HG03354 (cell line): ENCODE results near the gene F2RL3.
"Not testable (repeated sequence)": the region's sequence is repeated elsewhere in the genome, so short reads cannot be mapped to it uniquely, and the experiment has no call there.

Experiments
- ATAC-seq: cut with Tn5 transposase; IDR thresholded peaks from one replicate; pipeline ENCODE4 v1.9.1; 2021; ENCODE audit warnings: mild to moderate bottlenecking; ENCODE audit not compliant: unreplicated experiment, poor library complexity, severe bottlenecking

The F2RL3 gene

DNA sequence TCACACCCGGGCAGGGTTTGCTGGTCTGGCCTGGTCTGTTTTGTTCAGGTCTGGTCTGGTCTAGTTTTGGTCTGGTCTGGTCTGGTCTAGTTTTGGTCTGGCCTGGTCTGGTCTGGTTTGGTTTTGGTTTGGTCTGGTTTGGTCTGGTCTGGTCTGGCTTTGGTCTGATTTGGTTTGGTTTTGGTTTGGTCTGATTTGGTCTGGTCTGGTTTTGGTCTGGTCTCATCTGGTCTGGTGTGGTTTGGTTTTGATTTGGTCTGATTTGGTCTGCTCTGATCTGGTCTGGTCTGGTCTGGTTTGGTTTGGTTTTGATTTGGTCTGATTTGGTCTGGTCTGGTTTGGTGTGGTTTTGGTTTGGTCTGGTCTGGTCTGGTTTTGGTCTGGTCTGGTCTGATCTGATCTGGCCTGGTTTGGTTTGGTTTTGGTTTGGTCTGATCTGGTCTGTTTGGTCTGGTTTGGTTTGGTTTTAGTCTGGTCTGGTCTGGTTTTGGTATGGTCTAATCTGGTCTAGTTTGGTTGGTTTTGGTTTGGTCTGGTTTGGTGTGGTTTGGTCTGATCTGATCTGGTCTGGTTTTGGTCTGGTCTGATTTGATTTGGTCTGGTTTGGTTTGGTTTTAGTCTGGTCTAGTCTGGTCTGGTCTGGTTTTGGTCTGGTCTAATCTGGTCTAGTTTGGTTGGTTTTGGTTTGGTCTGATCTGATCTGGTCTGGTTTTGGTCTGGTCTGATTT is 14.4 kb upstream of the F2RL3 start:
- ATAC-seq, result no peak

- not testable (repeated sequence) for ATAC-seq
Measured at GRCh38 chr19:16874978-16875299, 13.9 kb upstream of the F2RL3 start.

GRCh38 chr19:16875584-16876555 is 12.9 kb upstream of the F2RL3 start:
- no peak for ATAC-seq

DNA sequence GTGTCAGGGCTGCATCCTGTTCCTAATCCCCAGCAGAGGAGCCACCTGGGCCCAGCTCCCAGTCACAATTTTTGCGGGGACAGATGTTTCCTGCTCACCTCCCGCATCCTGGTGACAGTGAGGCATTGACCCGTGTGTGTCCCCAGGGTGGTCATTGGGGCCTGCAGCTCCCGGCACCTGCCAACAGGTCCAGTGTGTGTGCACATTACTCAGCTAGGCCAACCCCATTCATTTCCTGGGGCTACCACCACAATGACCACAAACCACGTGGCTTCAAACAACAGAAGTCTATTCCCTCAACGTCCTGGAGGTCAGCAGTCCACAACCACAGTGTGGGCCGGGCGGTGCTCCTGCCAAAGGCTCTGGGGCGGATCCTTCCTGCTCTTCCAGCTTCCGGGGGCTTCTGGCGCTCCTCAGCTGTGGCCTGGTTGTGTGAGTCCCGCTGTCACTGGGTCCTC is 11.9 kb upstream of the F2RL3 start:
- ATAC-seq, result no peak

- no peak for ATAC-seq
Measured at GRCh38 chr19:16877581-16877980, 11.2 kb upstream of the F2RL3 start.

GRCh38 chr19:16878181-16878965 is 10.4 kb upstream of the F2RL3 start:
- ATAC-seq, result no peak

- no peak for ATAC-seq
Measured at GRCh38 chr19:16880884-16881554, 7.8 kb upstream of the F2RL3 start.

DNA sequence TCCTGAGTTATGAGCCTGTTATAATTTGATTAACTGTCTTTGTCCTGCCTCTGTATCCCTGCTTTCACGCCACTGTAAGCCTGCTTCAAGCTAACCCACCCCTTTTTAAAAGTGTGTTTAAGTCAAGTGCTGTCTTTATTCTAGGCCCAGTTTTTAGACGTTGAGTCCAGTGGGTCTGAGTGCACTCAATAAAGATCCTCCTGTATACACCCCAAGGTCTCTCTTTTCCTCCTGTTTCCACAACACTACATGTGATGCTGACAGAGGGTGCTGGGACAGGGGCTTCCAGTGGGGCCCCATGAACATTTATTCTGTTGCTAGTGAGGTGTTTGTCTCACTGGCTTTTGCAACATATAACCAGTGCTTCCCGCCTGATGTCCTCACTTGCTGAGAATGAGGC is 6.7 kb upstream of the F2RL3 start:
- ATAC-seq, result no peak

DNA sequence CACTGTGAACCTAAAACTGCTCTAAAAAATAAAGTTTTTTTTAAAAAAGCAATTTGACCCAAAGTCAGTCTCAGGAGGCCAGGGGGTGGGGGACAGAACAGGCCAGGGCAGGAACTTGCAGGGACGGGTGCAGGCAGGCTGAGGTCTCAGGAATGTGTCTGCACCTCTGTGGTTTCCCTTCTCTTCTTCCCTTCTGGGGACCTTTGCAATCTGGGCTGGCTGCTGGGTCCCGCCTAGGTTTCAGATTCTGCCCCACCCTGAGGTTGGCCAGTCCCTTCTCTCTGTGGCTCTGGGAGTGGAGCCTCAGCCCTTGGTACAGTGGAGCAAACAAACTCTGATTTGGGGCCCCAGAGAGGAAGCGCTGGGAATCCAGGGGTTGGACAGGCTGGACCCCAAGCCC is 5.3 kb upstream of the F2RL3 start:
- ATAC-seq, result no peak

DNA sequence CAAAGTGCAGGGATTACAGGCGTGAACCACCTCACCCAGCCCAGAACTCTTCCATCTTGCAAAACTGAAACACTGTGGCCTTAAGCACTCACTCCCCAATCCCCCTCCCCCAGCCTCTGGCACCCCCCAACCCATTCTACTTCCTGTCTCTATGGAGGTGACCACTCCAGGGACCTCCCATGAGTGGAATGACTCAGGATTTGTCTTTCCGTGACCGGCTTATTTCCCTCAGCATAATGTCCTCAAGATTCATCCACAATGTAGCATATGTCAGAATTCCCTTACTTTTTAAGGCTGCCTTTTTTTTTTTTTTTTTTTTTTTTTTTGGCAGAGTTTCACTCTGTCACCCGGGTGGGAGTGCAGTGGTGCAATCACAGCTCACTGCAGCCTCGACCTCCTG is 3.6 kb upstream of the F2RL3 start:
- ATAC-seq, result no peak

DNA sequence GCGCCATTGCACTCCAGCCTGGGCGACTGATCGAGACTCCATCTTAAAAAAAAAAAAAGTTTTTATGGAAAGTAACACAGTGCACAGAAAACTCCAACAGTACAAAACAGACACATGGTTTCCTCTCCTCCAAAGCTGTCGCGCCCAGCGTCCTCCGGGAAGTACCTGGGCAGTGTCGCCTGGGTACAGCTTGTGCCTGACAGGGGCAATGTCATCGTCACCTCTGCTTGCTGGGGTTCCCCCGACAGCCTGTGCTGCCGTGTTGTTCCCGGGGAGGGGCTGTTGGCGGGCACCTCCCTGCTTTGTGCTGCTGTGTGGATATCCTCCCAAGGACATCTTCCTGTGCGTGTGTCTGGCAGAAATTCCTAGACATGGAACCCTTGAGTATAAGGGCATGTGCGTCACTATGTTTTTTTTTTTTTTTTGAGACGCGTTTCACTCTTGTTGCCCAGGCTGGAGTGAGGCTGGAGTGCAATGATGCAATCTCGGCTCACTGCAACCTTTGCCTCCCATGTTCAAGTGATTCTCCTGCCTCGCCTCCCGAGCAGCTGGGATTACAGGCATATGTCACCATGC is 2.4 kb upstream of the F2RL3 start:
- ATAC-seq, result no peak

GRCh38 chr19:16887353-16888265 is 1.2 kb upstream of the F2RL3 start:
- ATAC-seq, result no peak

GRCh38 chr19:16889366-16889882 is 625 bp downstream of the F2RL3 start:
- no peak for ATAC-seq

GRCh38 chr19:16889883-16890460 is 1.2 kb downstream of the F2RL3 start:
- ATAC-seq, result no peak

DNA sequence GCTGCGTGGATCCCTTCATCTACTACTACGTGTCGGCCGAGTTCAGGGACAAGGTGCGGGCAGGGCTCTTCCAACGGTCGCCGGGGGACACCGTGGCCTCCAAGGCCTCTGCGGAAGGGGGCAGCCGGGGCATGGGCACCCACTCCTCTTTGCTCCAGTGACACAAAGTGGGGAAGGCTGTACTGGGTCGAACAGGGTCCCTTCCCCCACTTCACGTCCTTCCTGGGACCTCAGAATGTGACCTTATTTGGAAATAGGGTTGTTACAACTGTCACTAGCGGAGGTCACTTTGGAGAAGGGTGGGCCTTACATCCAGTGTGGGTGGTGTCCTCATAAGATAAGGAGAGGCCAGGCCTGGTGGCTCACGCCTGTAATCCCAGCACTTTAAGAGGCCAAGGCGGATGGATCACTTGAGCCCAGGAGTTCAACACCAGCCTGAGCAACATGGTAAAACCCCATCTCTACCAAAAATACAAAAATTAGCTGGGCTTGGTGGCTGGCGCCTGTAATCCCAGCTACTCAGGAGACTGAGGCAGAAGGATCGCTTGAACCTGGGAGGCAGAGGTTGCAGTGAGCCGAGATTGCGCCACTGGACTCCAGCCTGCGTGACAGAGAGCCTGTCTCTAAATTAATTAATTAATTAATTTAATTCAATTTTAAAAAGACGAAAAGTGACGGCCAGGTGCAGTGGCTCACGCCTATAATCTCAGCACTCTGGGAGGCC is 1.8 kb downstream of the F2RL3 start:
- no peak for ATAC-seq

DNA sequence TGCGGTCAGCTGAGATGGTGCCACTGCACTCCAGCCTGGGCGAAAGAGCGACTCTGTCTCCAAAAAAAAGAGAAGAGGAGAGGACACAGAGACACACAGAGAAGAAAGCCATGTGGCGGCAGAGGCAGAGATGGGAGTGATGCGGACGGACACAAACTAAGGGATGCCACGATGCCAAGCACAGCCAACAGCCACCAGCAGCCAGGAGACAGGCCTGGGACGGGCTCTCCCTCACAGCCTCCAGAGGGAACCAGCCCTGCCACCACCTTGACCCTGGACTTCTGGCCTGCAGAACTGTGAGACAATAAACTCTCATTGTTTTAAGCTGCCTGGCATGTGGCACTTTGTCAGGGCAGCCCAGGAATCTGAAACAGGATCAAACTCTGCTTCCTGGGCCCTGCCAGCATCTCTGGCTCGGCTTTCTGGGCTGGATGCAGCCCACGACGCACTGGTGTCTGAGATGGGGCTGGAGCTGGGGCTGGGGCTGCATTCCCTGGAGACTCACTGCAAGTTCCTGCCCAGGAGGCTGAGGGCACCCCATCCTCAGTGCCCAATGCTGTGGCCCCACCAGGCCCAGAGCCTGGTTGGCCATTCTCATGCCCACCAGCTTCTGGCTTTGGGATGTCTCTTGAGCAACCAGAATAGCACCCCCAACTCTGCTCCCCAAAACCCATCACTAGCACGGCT is 3.0 kb downstream of the F2RL3 start:
- ATAC-seq, result no peak

- no peak for ATAC-seq
Measured at GRCh38 chr19:16892436-16892835, 3.6 kb downstream of the F2RL3 start.
